IMR-90 (cell line): Measurements from ENCODE around the gene KCNC2. TPM values are rescaled to one million over a fixed set of nuclear protein-coding genes. Genes with fewer than 3 reads are reported as not detected.

Source experiments
- ATAC-seq: fragments of 200-7000 bp; cut with Tn5 transposase; 2 replicates; pipeline ENCODE4 v1.9.1; 2020; ENCODE audit warnings: low read depth, mild to moderate bottlenecking, moderate library complexity
- BruUV-seq: library from RNA; stranded (reverse); fragments of 400-500 nt; replicated peaks from 2 replicates; lab custom pipeline; 2021; lab: Mats Ljungman, UMichigan
- CTCF ChIA-PET: fragments of 300-600 bp; formaldehyde crosslinking; extraction: SDS; loops from one replicate; lab custom pipeline; 2021; ENCODE audit warnings: antibody characterized with exemption; lab: Yijun Ruan, JAX
- POLR2A ChIA-PET: fragments of 300-600 bp; sonication (Branson Sonifier 250); formaldehyde crosslinking; loops from one replicate; lab custom pipeline; 2022; ENCODE audit warnings: antibody characterized with exemption; ENCODE audit not compliant: unreplicated experiment; lab: Charles Lee
- DNase-seq: peaks from one replicate; pipeline ENCODE4 v3.0.0; 2013
- H2AFZ ChIP-seq: replicated peaks from 2 replicates; pipeline ENCODE3; 2013; ENCODE audit warnings: low read length, mild to moderate bottlenecking; ENCODE audit not compliant: poor library complexity
- H2AK5ac ChIP-seq: 2 replicates; pipeline ENCODE4 v1.6.1; 2013; ENCODE audit warnings: low read depth, low read length, inconsistent platforms
- H2AK9ac ChIP-seq: replicated peaks from 2 replicates; pipeline ENCODE3; 2013; ENCODE audit warnings: mild to moderate bottlenecking, low read depth, low read length, moderate library complexity; ENCODE audit not compliant: poor library complexity
- H2BK120ac ChIP-seq: 2 replicates; pipeline ENCODE4 v1.6.1; 2013; ENCODE audit warnings: low read depth, low read length, inconsistent platforms
- H2BK15ac ChIP-seq: 3 replicates; pipeline ENCODE4 v1.6.1; 2013; ENCODE audit warnings: low read depth, low read length, inconsistent platforms
- H2BK20ac ChIP-seq: 2 replicates; pipeline ENCODE4 v1.6.1; 2013; ENCODE audit warnings: low read depth, mild to moderate bottlenecking, inconsistent platforms, low read length, moderate library complexity
- H2BK5ac ChIP-seq: 2 replicates; pipeline ENCODE4 v1.6.1; 2013; ENCODE audit warnings: mild to moderate bottlenecking, low read depth, low read length, inconsistent platforms; ENCODE audit not compliant: poor library complexity, severe bottlenecking
- H3K14ac ChIP-seq: replicated peaks from 2 replicates; pipeline ENCODE4 v1.6.1; 2013; ENCODE audit warnings: low read depth, low read length, inconsistent platforms
- H3K18ac ChIP-seq: 2 replicates; pipeline ENCODE4 v1.6.1; 2013; ENCODE audit warnings: low read depth, low read length, control low read depth
- H3K23ac ChIP-seq: 2 replicates; pipeline ENCODE4 v1.6.1; 2013; ENCODE audit warnings: low read depth, low read length, inconsistent platforms
- H3K27ac ChIP-seq: 2 replicates; pipeline ENCODE4 v1.5.1; 2013; ENCODE audit warnings: mild to moderate bottlenecking, control low read depth, low read length; ENCODE audit not compliant: insufficient read depth
- H3K27me3 ChIP-seq: 2 replicates; pipeline ENCODE4 v1.6.1; 2013; ENCODE audit warnings: low read length; ENCODE audit not compliant: control insufficient read depth, insufficient read depth
- H3K36me3 ChIP-seq: 2 replicates; pipeline ENCODE4 v1.6.1; 2013; ENCODE audit warnings: low read length, mixed read lengths; ENCODE audit not compliant: control insufficient read depth, insufficient read depth
- H3K4ac ChIP-seq: 2 replicates; pipeline ENCODE4 v1.6.1; 2013; ENCODE audit warnings: low read depth, low read length, inconsistent platforms
- H3K4me1 ChIP-seq: 2 replicates; pipeline ENCODE4 v1.6.1; 2013; ENCODE audit warnings: low read length, mixed read lengths; ENCODE audit not compliant: control insufficient read depth, insufficient read depth
- H3K4me2 ChIP-seq: 2 replicates; pipeline ENCODE4 v1.6.1; 2013; ENCODE audit warnings: low read depth, mild to moderate bottlenecking, control low read depth, low read length, moderate library complexity
- H3K4me3 ChIP-seq: 2 replicates; pipeline ENCODE4 v1.5.1; 2013; ENCODE audit warnings: low read depth, mild to moderate bottlenecking, control low read depth, low read length, moderate library complexity; ENCODE audit not compliant: insufficient read depth
- H3K56ac ChIP-seq: 2 replicates; pipeline ENCODE4 v1.6.1; 2013; ENCODE audit warnings: low read length, inconsistent platforms; ENCODE audit not compliant: insufficient read depth; ENCODE audit errors: extremely low read depth
- H3K79me1 ChIP-seq, 2 experiments: 2 replicates each; pipeline ENCODE4 v1.6.1; 2013; ENCODE audit warnings: low read length in 2 of 2, inconsistent platforms in 1 of 2, low read depth in 1 of 2
- H3K9ac ChIP-seq: 2 replicates; pipeline ENCODE4 v1.6.1; 2013; ENCODE audit warnings: low read depth, low read length, control low read depth
- H3K9me1 ChIP-seq: 2 replicates; pipeline ENCODE4 v1.6.1; 2013; ENCODE audit warnings: low read length, inconsistent platforms; ENCODE audit not compliant: insufficient read depth
- H3K9me3 ChIP-seq: 2 replicates; pipeline ENCODE4 v1.6.1; 2013; ENCODE audit warnings: low read length; ENCODE audit not compliant: control insufficient read depth, insufficient read depth
- H4K20me1 ChIP-seq: 2 replicates; pipeline ENCODE4 v1.6.1; 2013; ENCODE audit warnings: low read length, inconsistent platforms; ENCODE audit not compliant: insufficient read depth
- H4K5ac ChIP-seq: 2 replicates; pipeline ENCODE4 v1.6.1; 2013; ENCODE audit warnings: mild to moderate bottlenecking, low read depth, low read length, control low read depth
- H4K8ac ChIP-seq, 2 experiments: 2 replicates each; pipeline ENCODE4 v1.6.1; 2013; ENCODE audit warnings: low read depth in 2 of 2, low read length in 2 of 2, control low read depth in 1 of 2, inconsistent platforms in 1 of 2
- H4K91ac ChIP-seq: 2 replicates; pipeline ENCODE4 v1.6.1; 2013; ENCODE audit warnings: low read depth, low read length, inconsistent platforms; ENCODE audit not compliant: insufficient read depth
- BHLHE40 ChIP-seq: fragments of 150-350 bp; IDR thresholded peaks from 2 replicates; pipeline ENCODE4 v1.6.1; 2016; ENCODE audit warnings: mild to moderate bottlenecking, low read depth, low read length
- CEBPB ChIP-seq: IDR thresholded peaks from 2 replicates; pipeline ENCODE4 v1.6.1; 2012; ENCODE audit warnings: low read depth, low read length, improper control_type of control experiment
- CHD1 ChIP-seq: IDR thresholded peaks from 2 replicates; pipeline ENCODE4 v1.6.1; 2012; ENCODE audit warnings: low read depth, low read length, improper control_type of control experiment
- MAFK ChIP-seq: IDR thresholded peaks from 2 replicates; pipeline ENCODE4 v1.6.1; 2012; ENCODE audit warnings: low read depth, low read length, improper control_type of control experiment
- MAZ ChIP-seq: IDR thresholded peaks from 2 replicates; pipeline ENCODE4 v1.6.1; 2012; ENCODE audit warnings: low read depth, mild to moderate bottlenecking, low read length, improper control_type of control experiment, moderate library complexity, borderline replicate concordance
- MXI1 ChIP-seq: IDR thresholded peaks from 2 replicates; pipeline ENCODE4 v1.6.1; 2012; ENCODE audit warnings: low read depth, mild to moderate bottlenecking, low read length, moderate library complexity, borderline replicate concordance
- NFE2L2 ChIP-seq: fragments of 150-350 bp; IDR thresholded peaks from 2 replicates; pipeline ENCODE4 v1.6.1; 2016; ENCODE audit warnings: low read depth, mild to moderate bottlenecking, low read length
- POLR2A ChIP-seq: IDR thresholded peaks from 2 replicates; pipeline ENCODE4 v1.6.1; 2012; ENCODE audit warnings: mild to moderate bottlenecking, low read depth, low read length
- RAD21 ChIP-seq: IDR thresholded peaks from 2 replicates; pipeline ENCODE4 v1.6.1; 2012; ENCODE audit warnings: low read length, improper control_type of control experiment
- RCOR1 ChIP-seq: IDR thresholded peaks from 2 replicates; pipeline ENCODE4 v1.6.1; 2012; ENCODE audit warnings: mild to moderate bottlenecking, low read length, improper control_type of control experiment; ENCODE audit not compliant: insufficient replicate concordance
- SMC3 ChIP-seq: fragments of 150-350 bp; IDR thresholded peaks from 2 replicates; pipeline ENCODE4 v1.6.1; 2016; ENCODE audit warnings: low read depth, mild to moderate bottlenecking, antibody characterized with exemption, low read length, moderate library complexity
- dilution Hi-C: fragments of 300-500 bp; cut with HindIII; formaldehyde crosslinking; loops from one replicate; pipeline ENCODE4 v1.14.3; 2018; ENCODE audit warnings: low sequenced_read_pairs; ENCODE audit not compliant: unreplicated experiment
- in situ Hi-C: fragments of 300-500 bp; cut with MboI; formaldehyde crosslinking; loops from 3 replicates; pipeline ENCODE4 v1.14.3; 2019; ENCODE audit warnings: low sequenced_read_pairs, inconsistent platforms, mixed read lengths
- intact Hi-C: fragments of 100-400 bp; cut with micrococcal nuclease; formaldehyde crosslinking; loops from 2 replicates; pipeline ENCODE4 v1.10.0; 2022
- polyA plus RNA-seq, 3 experiments: library from polyadenylated mRNA; depleted of rRNA; stranded (reverse); fragments of >200 nt; gene quantifications; 2 replicates each; pipeline ENCODE4 v1.2.3, GENCODE V29; 2012; ENCODE audit warnings: low replicate concordance in 1 of 3
- total RNA-seq: library from RNA; depleted of rRNA; stranded (reverse); fragments of >200 nt; gene quantifications from 2 replicates; pipeline ENCODE4 v1.2.3, GENCODE V29; 2012
- TF ChIP-seq, protein P1 (sequence below): fragments of 150-350 bp; IDR thresholded peaks from 2 replicates; pipeline ENCODE4 v1.6.1; 2017; ENCODE audit warnings: mild to moderate bottlenecking, antibody characterized with exemption, low read length, low read depth
- TF ChIP-seq, protein P2 (sequence below): fragments of 150-350 bp; IDR thresholded peaks from 2 replicates; pipeline ENCODE4 v1.6.1; 2016; ENCODE audit warnings: low read depth, mild to moderate bottlenecking, low read length, moderate library complexity, borderline replicate concordance
- TF ChIP-seq, protein P3 (sequence below): conservative IDR thresholded peaks from 2 replicates; pipeline ENCODE4 v1.5.1; 2012; ENCODE audit warnings: mild to moderate bottlenecking, low read depth, low read length, improper control_type of control experiment

Gene KCNC2
- total and polyA plus RNA-seq, 2 of the 4 experiments (the other 2 are of a cell fraction) = not detected

DNA sequence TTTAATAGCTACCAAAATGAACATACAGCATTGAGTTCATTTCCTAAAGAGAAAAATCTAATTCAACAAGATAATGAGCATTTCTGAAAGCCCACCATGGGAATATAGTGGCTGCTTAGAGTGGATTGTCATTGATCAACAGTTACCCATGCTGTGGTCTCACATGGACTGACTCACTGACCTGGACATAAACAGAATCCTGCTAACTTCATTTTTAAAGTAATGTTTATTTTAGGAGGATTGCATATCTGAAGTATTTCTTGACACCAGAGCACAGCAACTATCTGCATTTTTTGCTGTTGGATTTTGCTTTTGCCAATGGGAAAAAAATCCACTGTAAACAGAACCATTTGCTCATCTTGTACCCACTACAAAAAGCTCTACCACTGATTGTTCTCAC is 71.7 kb downstream of the KCNC2 start:
- H3K27me3 ChIP-seq = no peaks in the 10 kb centered on the region
- no peak overlapping the region for H4K8ac ChIP-seq
- no peak overlapping the region for H4K5ac ChIP-seq
- no peak overlapping the region for H3K18ac ChIP-seq
- DNase-seq (peak; percentile 2), ATAC-seq (peak; percentile 49)
- dilution Hi-C loops = no loop called here
- H2AFZ ChIP-seq = no peak overlapping the region
- H3K4me2 ChIP-seq = no peak overlapping the region
- H3K79me1 ChIP-seq = no peaks in the 10 kb centered on the region
- POLR2A ChIA-PET = no interaction called here
- H3K4me1 ChIP-seq = no peaks in the 10 kb centered on the region
- H3K56ac ChIP-seq = no peak overlapping the region
- no peaks in the 10 kb centered on the region for H3K9me1 ChIP-seq
- no peaks in the 10 kb centered on the region for H3K9me3 ChIP-seq
- no peak overlapping the region for H3K4me3 ChIP-seq
- no peak overlapping the region for H3K4ac ChIP-seq
- no peak overlapping the region for H2BK5ac ChIP-seq
- no peak overlapping the region for H2BK15ac ChIP-seq
- no peak overlapping the region for H2BK120ac ChIP-seq
- no peak overlapping the region for H3K23ac ChIP-seq
- H4K20me1 ChIP-seq = no peaks in the 10 kb centered on the region
- no peak overlapping the region for H2BK20ac ChIP-seq
- BruUV-seq = no TSS peak
- H3K9ac ChIP-seq = no peak overlapping the region
- no peak overlapping the region for H4K91ac ChIP-seq
- no peak overlapping the region for H3K27ac ChIP-seq
- intact Hi-C loops = no loop called here
- in situ Hi-C loops = no loop called here
- CTCF ChIA-PET = no interaction called here
- no peak overlapping the region for H2AK5ac ChIP-seq
- TF ChIP-seq, protein P1, sequence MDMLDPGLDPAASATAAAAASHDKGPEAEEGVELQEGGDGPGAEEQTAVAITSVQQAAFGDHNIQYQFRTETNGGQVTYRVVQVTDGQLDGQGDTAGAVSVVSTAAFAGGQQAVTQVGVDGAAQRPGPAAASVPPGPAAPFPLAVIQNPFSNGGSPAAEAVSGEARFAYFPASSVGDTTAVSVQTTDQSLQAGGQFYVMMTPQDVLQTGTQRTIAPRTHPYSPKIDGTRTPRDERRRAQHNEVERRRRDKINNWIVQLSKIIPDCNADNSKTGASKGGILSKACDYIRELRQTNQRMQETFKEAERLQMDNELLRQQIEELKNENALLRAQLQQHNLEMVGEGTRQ = no peak
- TF ChIP-seq, protein P2, sequence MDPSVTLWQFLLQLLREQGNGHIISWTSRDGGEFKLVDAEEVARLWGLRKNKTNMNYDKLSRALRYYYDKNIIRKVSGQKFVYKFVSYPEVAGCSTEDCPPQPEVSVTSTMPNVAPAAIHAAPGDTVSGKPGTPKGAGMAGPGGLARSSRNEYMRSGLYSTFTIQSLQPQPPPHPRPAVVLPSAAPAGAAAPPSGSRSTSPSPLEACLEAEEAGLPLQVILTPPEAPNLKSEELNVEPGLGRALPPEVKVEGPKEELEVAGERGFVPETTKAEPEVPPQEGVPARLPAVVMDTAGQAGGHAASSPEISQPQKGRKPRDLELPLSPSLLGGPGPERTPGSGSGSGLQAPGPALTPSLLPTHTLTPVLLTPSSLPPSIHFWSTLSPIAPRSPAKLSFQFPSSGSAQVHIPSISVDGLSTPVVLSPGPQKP = no peak
- TF ChIP-seq NFE2L2 = no peak
- TF ChIP-seq MAZ = no peak
- TF ChIP-seq RAD21 = no peak
- TF ChIP-seq, protein P3, sequence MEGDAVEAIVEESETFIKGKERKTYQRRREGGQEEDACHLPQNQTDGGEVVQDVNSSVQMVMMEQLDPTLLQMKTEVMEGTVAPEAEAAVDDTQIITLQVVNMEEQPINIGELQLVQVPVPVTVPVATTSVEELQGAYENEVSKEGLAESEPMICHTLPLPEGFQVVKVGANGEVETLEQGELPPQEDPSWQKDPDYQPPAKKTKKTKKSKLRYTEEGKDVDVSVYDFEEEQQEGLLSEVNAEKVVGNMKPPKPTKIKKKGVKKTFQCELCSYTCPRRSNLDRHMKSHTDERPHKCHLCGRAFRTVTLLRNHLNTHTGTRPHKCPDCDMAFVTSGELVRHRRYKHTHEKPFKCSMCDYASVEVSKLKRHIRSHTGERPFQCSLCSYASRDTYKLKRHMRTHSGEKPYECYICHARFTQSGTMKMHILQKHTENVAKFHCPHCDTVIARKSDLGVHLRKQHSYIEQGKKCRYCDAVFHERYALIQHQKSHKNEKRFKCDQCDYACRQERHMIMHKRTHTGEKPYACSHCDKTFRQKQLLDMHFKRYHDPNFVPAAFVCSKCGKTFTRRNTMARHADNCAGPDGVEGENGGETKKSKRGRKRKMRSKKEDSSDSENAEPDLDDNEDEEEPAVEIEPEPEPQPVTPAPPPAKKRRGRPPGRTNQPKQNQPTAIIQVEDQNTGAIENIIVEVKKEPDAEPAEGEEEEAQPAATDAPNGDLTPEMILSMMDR = no peak
- no peak for TF ChIP-seq MAFK
- TF ChIP-seq RCOR1 = no peak
- no peak for TF ChIP-seq MXI1
- no peak for TF ChIP-seq POLR2A
- TF ChIP-seq BHLHE40 = no peak
- TF ChIP-seq CEBPB = no peak
- no peak for TF ChIP-seq SMC3
- no peak for TF ChIP-seq CHD1
- no peak overlapping the region for H3K14ac ChIP-seq
- no peaks in the 10 kb centered on the region for H3K36me3 ChIP-seq
- no peak overlapping the region for H2AK9ac ChIP-seq
